ENCODE measurements around the gene RNF114. TPM values are rescaled to one million over a fixed set of nuclear protein-coding genes. Genes with fewer than 3 reads are reported as not detected.

RNF114 gene
- 105 and 135 TPM in 2 replicates for total RNA-seq

GRCh38 chr20:49936153-49937026 is at the start of gene RNF114:
Gene RNF114 (plus strand): TSS chr20:49936397. CDS start chr20:49936413, 16 bp downstream.

GRCh38 chr20:49915380-49916145 is 20.6 kb upstream of the RNF114 start, which contains the start of gene SPATA2:
Gene SPATA2 (minus strand): TSS chr20:49915529. CDS start chr20:49908490, 7,039 bp downstream.

DNA sequence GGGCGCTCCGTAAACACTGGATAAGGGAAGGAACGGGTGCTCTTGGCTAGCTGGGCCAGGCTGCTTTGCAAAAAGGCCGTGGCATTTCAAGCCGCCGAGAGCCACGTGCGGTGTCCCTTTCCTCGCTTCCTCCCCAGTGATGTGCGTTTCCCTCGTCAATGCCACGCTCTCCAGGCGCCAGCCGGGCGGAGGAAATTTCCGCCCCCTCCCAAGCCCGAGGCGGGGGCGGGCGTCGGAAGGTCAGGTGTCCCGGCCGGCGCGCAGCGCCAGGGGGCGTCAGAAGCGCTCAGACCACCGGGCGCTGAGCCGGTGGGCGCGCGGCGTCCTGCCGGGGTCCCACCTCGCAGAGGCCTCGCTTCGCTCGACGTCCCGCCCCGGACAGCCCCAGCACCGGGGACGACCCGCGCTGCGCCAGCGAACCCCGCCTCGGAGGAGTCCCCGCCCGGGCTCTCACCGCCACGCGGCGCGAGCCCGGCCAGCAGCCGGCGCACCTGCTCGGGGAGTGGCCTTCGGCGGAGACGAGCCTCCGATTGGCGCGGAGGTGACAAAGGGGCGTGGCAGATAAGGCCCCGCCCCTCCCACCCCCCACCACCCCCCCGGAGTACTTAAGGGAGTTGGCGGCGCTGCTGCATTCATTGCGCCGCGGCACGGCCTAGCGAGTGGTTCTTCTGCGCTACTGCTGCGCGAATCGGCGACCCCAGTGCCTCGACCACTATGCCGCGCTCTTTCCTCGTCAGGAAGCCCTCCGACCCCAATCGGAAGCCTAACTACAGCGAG is 46.3 kb downstream of the RNF114 start, which contains the start of gene SNAI1:
TSS of gene SNAI1 (plus strand) at position 635 of the 777 bp plus-strand sequence. CDS start at position 715, 80 bp downstream.

Other genes with a start within 250 kb of the RNF114 start
- 14.9 and 28.2 TPM in 2 replicates for gene B4GALT5, start 222.5 kb upstream of the RNF114 start, total RNA-seq
- gene SLC9A8, start 123.6 kb upstream of the RNF114 start, total RNA-seq, result 2.1 and 3.6 TPM in 2 replicates
- gene SPATA2, start 20.9 kb upstream of the RNF114 start, total RNA-seq, result 0.96 and 1.1 TPM in 2 replicates
- not detected in 2 replicates for gene SNAI1, start 46.6 kb downstream of the RNF114 start, total RNA-seq
- gene UBE2V1, start 176.8 kb downstream of the RNF114 start, total RNA-seq, result 14.9 and 21.7 TPM in 2 replicates
- 20.2 and 42.9 TPM in 2 replicates for gene PEDS1, start 217.3 kb downstream of the RNF114 start, total RNA-seq

All from tracheal epithelial cell (primary cell).